Measurements from ENCODE around the gene YY1AP1. TPM values are rescaled to one million over a fixed set of nuclear protein-coding genes. Genes with fewer than 3 reads are reported as not detected.

Gene YY1AP1
- total RNA-seq, 6 experiments from 2014 or later: 39.6 to 50.7 (median 42.0) TPM

DNA sequence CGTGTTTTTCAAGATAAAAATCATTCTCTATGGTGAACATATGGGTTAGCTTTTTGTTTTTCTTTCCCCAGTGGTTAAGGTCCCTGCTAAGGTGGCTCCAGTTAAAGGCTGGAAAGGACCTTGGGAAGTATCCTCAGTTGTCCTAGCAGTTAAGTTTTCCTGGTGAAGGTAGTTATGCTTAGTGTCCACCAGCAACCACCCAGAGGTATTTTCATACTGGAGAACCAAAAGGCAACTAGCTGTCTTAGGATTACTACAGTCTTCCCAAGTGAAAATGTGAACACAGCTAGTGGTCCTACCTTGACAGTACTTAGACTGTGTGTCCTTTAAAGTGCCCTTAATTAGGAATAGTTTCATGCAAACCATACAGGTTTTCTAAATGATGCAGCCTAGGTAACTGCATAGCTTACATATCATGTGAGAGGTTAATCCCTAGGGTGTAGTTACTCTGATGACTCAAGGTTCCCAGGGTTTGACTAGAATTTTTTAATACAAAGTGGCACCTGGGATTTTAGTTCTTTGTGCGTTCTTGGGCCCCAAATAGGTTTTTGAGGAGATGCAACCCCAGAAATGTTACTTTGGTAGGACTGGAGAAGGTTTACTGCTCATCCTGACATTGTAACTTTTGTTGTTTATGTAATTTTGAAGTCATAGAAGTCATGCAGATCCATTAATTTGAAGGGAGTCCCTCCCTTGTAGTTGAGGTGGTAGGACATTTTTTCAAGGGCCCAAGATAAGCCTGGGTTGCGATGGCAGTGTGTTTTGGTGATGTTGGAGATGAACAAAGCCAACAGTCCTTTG is 36.5 kb downstream of the YY1AP1 start:
- DNase-seq: no peak
- Mint-ChIP-seq H3K27me3 (ENCODE audit: insufficient read depth) (no peaks in the 10 kb centered on the region; the same call in 1 of the 2 replicates), H3K27ac (peak overlapping the region; percentile 85), H3K4me3 (peak overlapping the region; percentile 65; the same call in 1 of the 2 replicates), H3K9me3 (no peaks in the 10 kb centered on the region), H3K4me1 (ENCODE audit: low read depth) (peaks cover 35% of the 10 kb centered on the region), H3K36me3 (ENCODE audit: low read depth) (no peaks in the 10 kb centered on the region)
- TF ChIP-seq, protein P1, sequence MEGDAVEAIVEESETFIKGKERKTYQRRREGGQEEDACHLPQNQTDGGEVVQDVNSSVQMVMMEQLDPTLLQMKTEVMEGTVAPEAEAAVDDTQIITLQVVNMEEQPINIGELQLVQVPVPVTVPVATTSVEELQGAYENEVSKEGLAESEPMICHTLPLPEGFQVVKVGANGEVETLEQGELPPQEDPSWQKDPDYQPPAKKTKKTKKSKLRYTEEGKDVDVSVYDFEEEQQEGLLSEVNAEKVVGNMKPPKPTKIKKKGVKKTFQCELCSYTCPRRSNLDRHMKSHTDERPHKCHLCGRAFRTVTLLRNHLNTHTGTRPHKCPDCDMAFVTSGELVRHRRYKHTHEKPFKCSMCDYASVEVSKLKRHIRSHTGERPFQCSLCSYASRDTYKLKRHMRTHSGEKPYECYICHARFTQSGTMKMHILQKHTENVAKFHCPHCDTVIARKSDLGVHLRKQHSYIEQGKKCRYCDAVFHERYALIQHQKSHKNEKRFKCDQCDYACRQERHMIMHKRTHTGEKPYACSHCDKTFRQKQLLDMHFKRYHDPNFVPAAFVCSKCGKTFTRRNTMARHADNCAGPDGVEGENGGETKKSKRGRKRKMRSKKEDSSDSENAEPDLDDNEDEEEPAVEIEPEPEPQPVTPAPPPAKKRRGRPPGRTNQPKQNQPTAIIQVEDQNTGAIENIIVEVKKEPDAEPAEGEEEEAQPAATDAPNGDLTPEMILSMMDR (IDR thresholded peaks at IDR 0.05): no peak

GRCh38 chr1:155650231-155650757 is 38.3 kb downstream of the YY1AP1 start:
- H3K4me1 Mint-ChIP-seq (ENCODE audit: low read depth): peaks cover 53% of the 10 kb centered on the region
- no peak overlapping the region for H3K4me3 Mint-ChIP-seq
- peak overlapping the region; percentile 85; the same call in 1 of the 2 replicates for H3K27ac Mint-ChIP-seq
- peaks cover 4% of the 10 kb centered on the region for H3K36me3 Mint-ChIP-seq (ENCODE audit: low read depth)
- no peaks in the 10 kb centered on the region; the same call in 1 of the 2 replicates for H3K27me3 Mint-ChIP-seq (ENCODE audit: insufficient read depth)
- H3K9me3 Mint-ChIP-seq: no peaks in the 10 kb centered on the region
- DNase-seq: no peak
- TF ChIP-seq, protein P1 (IDR thresholded peaks at IDR 0.05): no peak

- Mint-ChIP-seq H3K4me3 (no peak overlapping the region), H3K4me1 (ENCODE audit: low read depth) (peaks cover 56% of the 10 kb centered on the region), H3K9me3 (no peaks in the 10 kb centered on the region), H3K27me3 (ENCODE audit: insufficient read depth) (no peaks in the 10 kb centered on the region; the same call in 1 of the 2 replicates), H3K36me3 (ENCODE audit: low read depth) (peaks cover 10% of the 10 kb centered on the region), H3K27ac (no peak overlapping the region)
- DNase-seq: no peak
- TF ChIP-seq, protein P1 (IDR thresholded peaks at IDR 0.05): no peak
Observed at GRCh38 chr1:155649676-155650075, 38.9 kb downstream of the YY1AP1 start.

GRCh38 chr1:155648207-155649147 is 40.1 kb downstream of the YY1AP1 start:
- Mint-ChIP-seq H3K27ac (peak overlapping the region; percentile 92), H3K4me1 (ENCODE audit: low read depth) (peaks cover 56% of the 10 kb centered on the region)

DNA sequence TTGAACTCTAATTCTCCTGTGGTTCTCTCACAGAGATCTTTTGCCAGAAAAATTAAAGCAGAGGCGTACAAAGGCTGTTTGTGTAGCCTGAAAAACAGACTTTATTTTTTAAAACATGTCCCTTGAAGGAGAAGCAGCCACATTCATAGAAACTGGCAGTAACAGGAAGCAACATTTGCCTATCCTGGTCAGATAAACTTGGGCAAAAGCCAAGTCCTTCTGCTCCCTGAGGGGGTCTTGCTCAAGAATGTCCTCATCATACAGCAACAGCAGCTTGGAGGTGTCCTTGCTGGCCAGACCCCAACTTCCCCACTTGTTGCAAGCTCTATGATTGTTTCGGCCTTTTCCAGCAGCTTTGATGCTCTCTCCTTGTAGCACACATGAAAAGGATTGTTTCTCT is 42.3 kb downstream of the YY1AP1 start:
- DNase-seq: no peak
- H3K9me3 Mint-ChIP-seq: peaks cover 24% of the 10 kb centered on the region
- peaks cover 43% of the 10 kb centered on the region for H3K36me3 Mint-ChIP-seq (ENCODE audit: low read depth)
- TF ChIP-seq, protein P1 (IDR thresholded peaks at IDR 0.05): no peak
- H3K4me3 Mint-ChIP-seq: peak overlapping the region; percentile 68
- H3K27ac Mint-ChIP-seq: peak overlapping the region; percentile 64
- peaks cover 43% of the 10 kb centered on the region for H3K4me1 Mint-ChIP-seq (ENCODE audit: low read depth)
- H3K27me3 Mint-ChIP-seq (ENCODE audit: insufficient read depth): peaks cover 3% of the 10 kb centered on the region; the same call in 1 of the 2 replicates

More at GRCh38 chr1:155648207-155649147, 40.1 kb downstream of the YY1AP1 start:
- TF ChIP-seq, protein P1 (IDR thresholded peaks at IDR 0.05): peak; percentile 70
- Mint-ChIP-seq H3K9me3 (peaks cover 4% of the 10 kb centered on the region), H3K27me3 (ENCODE audit: insufficient read depth) (no peaks in the 10 kb centered on the region; the same call in 1 of the 2 replicates), H3K36me3 (ENCODE audit: low read depth) (peaks cover 21% of the 10 kb centered on the region), H3K4me3 (peak overlapping the region; percentile 94)
- peak; percentile 91 for DNase-seq
